Activated CD4-positive, alpha-beta T cell treated with anti-CD3 and anti-CD28 coated beads for 1 hour (primary cell): ENCODE measurements around the gene BRD9.
"Not testable (repeated sequence)": the region's sequence is repeated elsewhere in the genome, so short reads cannot be mapped to it uniquely, and the experiment has no call there.

ENCODE experiments used
- DNase-seq: peaks from one replicate; pipeline ENCODE4 v3.0.0-alpha.2; 2020

The BRD9 gene

DNA sequence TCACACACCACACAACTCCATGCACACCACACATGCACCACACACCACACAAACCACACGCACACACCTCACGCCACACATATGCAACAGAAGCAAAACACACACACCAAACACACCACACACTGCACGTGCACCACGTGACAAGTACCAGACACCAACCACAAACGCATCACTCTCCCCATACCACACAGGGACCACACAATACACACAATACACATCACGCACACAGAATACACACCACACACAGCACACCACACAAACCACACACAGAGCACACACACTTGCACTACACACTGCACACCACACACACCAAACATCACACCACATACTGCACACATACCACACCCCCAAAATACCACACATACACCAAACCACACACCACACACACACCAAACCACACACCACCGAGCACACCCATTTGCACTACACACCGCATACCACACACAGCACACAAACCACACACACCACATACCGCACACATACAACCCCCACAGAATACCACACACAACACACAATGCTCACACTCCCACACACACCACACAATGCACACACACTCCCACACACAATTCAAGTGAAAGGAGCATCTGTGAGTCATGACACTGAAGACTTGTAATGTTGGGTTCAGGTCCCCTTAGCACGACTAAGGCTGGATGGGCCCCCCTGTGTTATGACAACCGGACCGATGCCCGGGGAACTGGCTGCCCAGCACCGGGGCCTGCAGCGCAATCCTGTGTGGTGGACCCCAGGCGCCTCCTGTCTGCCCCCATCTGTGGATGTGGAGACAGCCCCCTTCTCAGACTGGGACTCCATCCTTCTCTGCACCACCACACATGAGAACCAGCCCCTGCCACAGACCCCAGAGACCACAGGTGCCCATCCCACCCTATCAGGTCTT, 35.8 kb downstream of the BRD9 start:
- no peak for DNase-seq

DNA sequence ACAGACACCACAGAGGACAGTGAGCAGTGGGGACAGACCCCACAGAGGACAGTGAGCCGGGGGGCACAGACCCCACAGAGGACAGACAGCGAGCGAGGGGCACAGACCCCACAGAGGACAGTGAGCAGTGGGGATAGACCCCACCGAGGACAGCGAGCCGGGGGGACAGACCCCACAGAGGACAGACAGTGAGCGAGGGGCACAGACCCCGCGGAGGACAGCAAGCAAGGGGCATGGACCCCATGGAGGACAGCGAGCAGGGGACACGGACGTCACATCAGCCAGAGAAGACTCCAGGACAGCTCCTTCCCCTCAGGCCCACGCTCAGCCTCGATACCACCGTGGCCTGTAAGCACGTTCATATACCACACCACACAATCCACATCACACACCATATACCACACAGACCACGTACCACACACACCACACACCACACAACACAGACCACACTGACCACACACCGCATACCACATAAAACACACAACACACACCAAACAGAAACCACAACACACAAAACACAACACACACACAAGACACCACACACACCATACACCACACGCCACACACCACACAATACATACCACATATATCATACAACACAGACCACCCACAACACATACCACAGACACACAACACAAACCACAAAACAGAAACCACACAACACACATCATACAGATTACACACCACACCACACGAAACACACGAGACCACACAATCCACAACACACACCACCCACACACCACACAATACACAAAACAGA, 36.6 kb downstream of the BRD9 start:
- DNase-seq: no peak

DNA sequence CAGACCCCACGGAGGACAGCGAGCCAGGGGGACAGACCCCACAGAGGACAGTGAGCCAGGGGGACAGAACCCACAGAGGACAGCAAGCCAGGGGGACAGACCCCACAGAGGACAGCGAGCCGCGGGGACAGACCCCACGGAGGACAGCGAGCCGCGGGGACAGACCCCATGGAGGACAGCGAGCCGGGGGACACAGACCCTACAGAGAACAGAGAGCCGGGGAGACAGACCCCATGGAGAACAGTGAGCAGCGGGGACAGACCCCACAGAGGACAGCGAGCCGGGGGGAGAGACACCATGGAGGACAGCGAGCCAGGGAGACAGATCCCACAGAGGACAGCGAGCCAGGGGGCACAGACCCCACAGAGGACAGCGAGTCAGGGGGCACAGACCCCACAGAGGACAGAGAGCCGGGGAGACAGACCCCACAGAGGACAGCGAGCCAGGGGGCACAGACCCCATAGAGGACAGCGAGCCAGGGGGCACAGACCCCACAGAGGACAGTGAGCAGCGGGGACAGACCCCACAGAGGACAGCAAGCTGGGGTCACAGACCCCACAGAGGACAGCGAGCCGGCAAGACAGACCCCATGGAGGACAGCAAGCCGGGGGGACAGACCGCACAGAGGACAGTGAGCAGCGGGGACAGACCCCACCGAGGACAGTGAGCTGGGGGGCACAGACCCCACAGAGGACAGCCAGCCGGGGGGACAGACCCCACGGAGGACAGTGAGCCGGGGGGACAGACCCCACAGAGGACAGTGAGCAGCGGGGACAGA, 37.4 kb downstream of the BRD9 start:
- DNase-seq: no peak

DNA sequence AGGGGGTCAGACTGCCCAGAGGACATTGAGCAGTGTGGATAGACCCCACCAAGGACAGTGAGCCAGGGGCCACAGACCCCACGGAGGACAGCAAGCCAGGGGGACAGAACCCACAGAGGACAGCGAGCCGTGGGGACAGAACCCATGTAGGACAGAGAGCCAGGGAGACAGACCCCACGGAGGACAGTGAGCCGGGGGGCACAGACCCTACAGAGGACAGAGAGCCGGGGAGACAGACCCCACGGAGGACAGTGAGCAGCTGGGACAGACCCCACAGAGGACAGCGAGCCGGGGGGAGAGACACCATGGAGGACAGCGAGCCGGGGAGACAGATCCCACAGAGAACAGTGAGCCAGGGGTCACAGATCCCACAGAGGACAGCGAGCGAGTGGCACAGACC, 38.4 kb downstream of the BRD9 start:
- DNase-seq: no peak

DNA sequence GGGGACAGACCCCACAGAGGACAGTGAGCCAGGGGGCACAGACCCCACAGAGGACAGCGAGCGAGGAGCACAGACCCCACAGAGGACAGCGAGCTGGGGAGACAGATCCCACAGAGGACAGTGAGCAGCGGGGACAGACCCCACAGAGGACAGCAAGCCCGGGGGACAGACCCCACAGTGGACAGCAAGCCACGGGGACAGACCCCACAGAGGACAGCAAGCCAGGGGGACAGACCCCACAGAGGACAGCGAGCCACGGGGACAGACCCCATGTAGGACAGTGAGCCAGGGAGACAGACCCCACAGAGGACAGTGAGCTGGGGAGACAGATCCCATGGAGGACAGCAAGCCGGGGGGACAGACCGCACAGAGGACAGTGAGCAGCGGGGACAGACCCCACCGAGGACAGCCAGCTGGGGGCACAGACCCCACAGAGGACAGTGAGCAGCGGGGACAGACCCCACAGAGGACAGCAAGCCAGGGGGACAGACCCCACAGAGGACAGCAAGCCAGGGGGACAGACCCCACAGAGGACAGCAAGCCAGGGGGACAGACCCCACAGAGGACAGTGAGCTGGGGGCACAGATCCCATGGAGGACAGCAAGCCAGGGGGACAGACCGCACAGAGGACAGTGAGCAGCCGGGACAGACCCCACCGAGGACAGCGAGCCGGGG, 39.0 kb downstream of the BRD9 start:
- DNase-seq: not testable (repeated sequence)

DNA sequence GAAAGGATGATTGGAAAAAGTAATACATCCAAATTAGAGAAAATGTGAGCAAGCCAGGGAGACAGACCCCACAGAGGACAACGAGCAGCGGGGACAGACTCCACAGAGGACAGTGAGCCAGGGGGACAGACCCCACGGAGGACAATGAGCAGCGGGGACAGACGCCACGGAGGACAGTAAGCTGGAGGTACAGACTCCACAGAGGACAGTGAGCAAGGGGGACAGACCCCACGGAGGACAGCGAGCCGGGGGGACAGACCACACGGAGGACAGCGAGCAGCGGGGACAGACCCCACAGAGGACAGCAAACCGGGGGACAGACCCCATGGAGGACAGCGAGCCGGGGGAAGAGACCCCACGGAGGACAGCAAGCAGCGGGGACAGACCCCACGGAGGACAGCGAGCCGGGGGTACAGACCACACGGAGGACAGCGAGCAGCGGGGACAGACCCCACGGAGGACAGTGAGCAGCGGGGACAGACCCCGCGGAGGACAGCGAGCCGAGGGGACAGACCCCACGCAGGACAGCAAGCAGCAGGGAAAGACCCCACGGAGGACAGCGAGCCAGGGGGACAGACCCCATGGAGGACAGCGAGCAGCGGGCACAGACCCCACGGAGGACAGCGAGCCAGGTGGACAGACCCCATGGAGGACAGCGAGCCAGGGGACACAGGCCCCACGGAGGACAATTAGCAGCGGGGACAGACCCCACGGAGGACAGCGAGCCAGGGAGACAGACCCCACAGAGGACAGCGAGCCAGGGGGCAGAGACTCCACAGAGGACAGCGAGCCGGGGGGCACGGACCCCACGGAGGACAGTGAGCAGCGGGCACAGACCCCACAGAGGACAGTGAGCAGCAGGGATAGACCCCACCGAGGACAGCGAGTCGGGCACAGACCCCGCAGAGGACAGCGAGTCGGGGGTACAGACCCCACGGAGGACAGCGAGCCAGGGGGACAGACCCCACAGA, 39.9 kb downstream of the BRD9 start:
- no peak for DNase-seq

DNA sequence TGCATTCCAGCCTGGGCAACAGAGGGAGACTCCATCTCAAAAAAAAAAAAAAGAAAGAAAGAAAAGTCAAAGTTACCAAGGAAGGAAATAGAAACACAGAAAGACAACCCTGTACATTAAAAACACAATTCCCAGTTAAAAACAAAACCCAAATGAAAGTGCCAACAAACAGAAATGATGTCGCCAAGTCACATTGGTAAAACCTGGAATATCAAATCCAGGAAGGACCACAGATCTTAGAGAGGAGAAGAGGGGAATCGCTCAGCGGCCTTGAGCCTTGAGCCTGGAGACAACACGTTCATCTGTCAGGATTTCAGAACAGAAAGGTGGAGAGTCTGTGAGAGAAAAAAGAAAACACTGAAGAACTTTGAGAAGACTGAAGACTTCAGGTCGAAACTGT, 40.6 kb downstream of the BRD9 start:
- DNase-seq: no peak

DNA sequence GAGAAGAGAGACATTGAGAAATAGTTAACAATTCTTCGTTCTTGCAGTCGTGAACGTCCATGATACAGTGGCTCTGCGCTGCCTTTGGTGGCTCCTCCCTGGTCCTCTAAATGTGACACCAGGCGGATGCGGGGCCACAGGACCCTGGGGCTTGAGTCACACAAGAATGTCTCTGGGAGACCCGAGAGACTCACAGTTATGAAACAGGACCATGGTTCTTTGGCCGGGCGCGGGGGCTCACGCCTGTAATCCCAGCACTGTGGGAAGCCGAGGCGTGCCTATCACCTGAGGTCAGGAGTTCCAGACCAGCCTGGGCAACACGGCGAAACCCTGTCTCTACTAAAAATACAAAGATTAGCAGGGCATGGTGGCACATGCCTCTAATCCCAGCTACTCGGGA, 41.0 kb downstream of the BRD9 start:
- DNase-seq: no peak

DNA sequence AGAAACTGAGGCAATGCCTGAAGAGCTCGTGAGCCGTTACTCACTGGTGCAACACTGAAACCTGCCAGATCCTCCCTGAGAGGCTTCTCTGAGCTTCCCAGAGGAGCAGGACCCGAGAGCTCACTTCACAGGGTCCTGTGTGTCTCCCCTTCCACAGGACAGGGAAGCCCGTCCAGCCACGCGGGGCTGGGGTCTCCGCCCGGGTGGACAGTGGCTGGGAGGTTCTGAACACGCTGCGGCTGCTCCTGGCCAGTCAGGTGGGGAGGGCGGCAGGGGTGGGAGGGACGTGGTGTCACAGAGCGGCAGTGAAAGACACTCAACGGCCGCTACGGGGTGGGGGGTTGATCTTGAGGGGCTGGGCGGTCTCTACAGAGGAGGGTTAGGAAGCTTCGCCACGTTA, 41.5 kb downstream of the BRD9 start:
- no peak for DNase-seq

DNA sequence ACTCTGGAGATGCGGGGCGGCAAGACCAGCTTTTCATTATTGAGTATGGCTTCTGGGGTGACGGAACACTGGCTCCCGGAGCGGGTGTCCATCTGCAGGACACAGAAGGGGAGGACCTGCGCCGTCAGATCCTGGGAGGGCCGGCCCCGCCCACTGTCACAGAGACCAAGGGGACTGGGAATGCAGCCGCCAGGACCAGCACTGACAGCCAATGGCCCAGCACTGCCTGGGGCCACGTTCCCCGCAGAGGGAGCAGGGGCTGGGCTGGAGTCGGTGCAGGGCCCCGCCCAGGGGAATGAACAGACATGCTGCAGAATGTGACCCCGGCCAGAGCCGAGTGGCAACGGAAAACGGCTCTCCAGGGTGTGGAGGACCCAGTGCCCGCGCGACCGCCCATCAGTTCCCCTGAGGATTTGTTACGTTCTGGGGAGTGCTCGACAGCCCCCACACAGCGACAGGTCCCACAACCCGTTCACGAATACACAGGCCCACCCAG, 42.0 kb downstream of the BRD9 start, which contains the start of gene ZDHHC11:
Gene ZDHHC11 (minus strand): TSS at position 476 of the 496 bp plus-strand sequence. CDS start 384 bp downstream, at position 92.
- no peak for DNase-seq

DNA sequence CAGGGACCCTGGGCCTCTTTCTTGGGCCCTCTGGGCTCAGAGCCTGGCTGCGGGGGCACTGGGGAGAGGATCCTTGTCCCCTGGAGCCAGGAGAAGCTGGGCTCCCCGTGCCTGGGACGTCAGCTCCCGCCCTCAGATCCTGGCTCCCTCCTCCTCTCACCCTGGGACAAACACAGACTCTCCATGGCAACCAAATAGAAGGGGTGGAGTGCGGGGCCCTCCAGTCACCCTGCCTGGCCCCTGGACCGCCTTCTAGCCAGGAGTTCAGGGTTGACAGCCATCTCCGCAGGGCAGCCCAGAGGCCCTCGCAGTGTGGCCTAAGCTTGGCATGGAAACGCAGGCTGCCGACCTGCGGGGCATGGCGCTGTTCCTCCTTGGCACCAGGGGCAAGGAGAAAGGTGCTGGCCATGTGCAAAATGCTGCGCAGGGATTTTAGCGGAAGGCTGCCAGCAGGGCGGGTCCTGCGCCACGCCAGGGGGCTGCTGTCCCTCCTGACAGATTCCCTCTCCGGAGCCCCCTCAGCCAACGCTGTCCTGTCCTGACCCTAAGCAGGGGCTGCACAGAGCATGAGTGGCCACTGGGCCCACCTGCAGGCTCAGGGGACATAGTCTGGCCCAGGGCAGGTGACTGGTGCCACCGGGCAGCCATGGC, 42.8 kb downstream of the BRD9 start:
- DNase-seq: no peak

DNA sequence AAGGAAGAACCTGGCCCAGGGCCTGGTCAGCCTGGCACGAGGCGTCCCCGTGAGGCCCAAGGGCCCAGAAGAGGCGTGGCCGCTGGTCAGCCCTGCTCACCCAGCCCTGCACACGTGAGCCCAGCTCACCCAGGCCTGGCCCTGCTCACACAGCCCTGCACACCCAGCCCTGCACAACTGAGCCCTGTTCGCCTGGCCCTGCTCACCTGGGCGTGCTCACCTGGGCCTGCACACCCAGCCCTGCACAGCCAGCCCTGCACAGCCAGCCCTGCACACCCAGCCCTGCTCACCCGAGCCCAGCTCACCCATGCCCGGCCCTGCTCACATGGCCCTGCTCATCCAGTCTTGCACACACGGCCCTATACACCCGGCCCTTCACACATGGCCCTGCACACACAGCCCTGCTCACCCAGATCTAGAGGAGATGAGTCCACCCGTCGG, 43.9 kb downstream of the BRD9 start:
- DNase-seq: no peak

DNA sequence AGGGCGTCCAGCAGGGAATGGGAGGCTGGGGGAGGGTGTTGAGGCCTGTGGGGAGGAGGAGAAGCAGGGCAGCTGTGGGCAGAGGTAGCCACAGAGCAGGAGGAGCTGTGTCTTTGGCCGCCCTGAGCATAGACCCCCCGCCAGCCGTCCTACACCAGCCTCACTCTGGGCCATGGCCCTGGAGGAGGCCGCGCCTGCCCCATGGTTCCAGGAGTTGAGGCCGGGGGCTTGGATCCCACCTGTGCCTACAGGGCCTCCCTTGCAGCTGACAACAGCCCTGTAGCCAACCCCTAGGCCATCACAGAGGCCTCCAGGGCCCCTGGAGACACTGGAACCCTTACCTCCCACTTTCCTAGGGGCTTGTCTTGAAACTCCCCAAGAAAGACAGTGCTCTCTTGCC, 44.9 kb downstream of the BRD9 start:
- not testable (repeated sequence) for DNase-seq

DNA sequence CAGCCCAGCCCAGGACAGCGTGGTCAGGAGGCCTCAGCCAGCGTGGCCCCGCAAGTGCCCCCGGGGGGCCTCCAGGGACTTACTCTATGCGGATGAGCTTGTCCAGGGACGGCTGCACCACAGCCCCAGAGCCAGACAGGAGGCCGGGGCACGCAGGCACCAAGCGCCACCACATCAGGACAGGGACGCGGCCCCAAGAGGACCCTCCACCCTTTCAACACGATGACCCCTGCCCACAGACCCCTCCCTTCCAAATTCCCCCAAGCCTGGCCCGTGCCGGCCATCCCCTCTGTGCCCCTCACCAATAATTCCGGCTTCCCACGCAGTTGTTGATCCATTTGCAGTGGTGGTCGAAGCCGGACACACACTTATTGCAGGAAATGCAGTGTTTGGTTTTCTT, 45.4 kb downstream of the BRD9 start:
- DNase-seq: not testable (repeated sequence)

DNA sequence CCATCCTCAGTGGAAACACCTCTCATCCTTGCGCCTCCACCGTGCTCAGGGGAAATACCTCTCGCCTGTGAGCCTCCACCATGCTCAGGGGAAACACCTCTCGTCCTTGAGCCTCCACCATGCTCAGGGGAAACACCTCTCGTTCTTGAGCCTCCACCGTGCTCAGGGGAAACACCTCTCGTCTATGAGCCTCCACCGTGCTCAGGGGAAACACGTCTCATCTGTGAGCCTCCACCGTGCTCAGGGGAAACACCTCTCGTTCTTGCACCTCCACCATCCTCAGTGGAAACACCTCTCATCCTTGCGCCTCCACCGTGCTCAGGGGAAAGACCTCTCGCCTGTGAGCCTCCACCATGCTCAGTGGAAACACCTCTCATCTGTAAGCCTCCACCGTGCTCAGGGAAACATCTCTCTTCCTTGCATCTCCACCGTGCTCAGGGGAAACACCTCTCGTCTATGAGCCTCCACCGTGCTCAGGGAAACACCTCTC, 46.0 kb downstream of the BRD9 start:
- DNase-seq: not testable (repeated sequence)

DNA sequence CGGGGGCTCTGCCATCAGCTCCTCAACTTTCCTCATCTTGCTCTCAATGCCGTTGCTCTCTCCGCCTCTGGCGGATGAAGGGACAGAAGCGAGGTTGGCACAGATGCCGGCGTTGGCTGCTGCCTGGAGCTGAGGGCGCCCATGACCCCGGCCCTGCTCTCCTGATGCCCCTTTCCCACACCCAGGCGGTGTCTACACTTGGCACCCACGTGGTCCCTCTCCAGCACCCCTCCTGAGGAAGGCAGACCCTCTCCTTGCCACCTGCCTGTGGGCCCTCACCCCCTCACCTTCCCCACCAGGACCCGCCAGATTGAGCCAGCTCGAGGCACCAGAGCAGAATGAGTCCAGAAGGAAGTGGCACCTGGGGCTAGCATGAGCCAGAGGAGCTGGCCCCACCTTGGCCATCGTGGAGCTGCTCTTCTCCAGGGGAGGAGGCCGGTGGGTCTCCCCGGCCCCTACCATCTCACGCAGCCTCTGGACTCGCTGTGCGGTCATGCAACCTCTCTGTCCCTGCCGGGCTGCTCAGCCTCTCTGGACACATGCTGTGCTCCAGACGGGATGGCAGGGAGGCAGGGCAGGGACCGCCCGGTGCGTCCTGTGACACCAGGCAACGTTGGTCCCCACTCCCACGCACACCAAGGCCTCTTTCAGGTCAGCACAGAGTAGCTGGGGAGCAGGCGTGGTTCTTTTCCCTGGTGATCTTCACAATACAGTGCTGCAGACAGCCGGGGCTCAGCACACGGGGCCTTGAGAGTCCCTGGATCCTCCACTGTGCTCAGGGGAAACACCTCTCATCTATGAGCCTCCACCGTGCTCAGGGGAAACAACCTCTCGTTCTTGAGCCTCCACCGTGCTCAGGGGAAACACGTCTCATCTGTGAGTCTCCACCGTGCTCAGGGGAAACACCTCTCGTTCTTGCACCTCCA, 46.7 kb downstream of the BRD9 start:
- not testable (repeated sequence) for DNase-seq

DNA sequence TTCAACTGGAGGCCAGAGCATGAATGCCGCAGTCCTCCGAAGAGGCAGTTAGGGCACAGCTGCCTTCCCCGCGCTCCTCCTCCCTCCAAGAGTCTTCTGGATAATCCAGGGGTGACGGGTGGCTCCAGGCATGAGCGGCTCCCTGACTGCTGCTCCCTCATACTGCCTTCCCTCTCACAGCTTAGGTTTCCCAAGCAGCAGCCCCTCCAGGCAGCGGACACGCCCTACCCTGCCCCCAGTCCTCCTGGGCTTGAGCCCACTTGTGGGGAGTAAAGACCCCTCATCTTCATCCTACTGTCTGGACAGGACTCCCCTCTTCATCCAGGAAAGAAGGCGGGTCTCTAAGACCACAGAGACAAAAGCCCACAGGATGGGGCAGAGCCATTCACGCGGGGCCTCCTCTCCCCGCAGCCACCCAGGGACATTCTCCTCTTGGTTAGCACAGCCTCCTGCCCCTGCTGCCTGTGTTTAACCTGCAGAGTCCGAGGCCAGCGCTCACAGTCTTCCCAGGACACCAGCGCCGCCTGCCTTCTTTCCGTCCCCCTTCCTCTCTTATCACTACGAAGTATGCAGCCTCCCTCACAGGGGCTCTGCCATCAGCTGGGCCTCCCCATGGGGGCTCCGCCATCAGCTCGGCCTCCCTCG, 47.4 kb downstream of the BRD9 start:
- DNase-seq: not testable (repeated sequence)

DNA sequence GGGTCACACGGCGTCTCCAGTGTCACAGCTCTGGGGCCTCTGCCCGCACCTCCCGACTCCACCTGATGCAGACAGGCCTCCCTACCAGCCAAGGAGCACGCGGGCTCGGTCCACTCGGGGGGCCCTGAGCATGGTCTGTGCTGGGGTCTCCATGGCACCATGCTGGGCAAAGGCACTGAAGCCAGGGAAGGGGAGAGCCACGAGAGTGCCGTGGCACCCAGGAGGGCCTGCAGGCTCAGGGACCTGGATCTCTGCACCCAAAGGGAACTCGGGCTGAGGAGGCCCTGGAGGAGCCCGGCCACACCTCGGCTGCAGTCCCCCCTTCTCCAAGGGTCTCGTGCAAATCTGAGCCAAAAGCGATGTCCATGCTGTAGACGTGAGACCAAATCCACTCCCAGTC, 48.2 kb downstream of the BRD9 start:
- DNase-seq: not testable (repeated sequence)

DNA sequence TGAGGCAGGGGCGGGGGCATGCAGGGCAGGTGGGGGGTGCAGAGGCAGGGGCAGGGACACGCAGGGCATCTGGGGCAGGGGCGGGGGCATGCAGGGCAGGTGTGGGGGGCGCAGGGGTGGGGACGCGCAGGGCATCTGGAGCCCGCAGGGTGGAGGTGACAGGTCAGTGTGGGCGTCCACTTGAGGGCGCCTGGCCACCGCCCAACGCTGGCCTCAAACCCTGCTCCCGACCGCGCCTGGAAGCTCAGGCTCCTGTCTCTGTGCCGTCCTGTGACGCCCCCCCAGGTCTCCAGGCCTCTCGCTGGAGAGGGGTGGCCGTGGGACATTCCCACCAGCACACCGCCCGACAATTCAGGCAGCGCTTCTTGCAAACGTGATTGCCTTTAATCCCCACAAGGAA, 48.7 kb downstream of the BRD9 start:
- not testable (repeated sequence) for DNase-seq
